ENCODE results near the gene GALR3. TPM values are rescaled to one million over a fixed set of nuclear protein-coding genes. Genes with fewer than 3 reads are reported as not detected.

The GALR3 gene
- total RNA-seq, 1 experiment from 2014 or later = not detected

DNA sequence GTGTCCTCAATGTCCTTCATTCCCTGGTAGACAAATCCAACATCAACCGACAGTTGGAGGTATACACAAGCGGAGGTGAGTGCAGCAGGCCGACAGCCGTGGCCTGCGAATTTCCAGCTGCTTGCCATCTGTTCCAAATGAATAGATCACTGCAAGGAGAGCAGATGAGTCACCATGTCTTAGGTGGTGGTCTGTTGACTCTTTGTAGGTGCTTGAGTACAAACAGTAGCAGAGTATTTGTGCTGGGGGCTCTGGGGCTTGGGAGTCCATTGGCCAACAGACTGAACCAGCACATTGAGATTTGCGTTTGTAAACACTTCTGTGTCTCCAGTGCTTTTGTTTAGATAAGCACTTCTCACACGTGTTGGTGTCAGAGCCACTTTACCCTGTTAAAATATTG is 47.1 kb downstream of the GALR3 start:
- DNase-seq (ENCODE audit: low spot score) = no peak

Other genes starting within 250 kb of the GALR3 start
- gene LGALS2, start 243.3 kb upstream of the GALR3 start, total RNA-seq (2014; rRNA removed; shearing (Covaris generic)) = not detected in 2 replicates
- gene GGA1, start 214.5 kb upstream of the GALR3 start, total RNA-seq (2014; rRNA removed; shearing (Covaris generic)) = 18.6 and 24.0 TPM in 2 replicates
- 0.07 TPM in 1 of 2 replicates, not detected in the other for gene SH3BP1, start 183.7 kb upstream of the GALR3 start, total RNA-seq (2014; rRNA removed; shearing (Covaris generic))
- gene PDXP, start 164.7 kb upstream of the GALR3 start, total RNA-seq (2014; rRNA removed; shearing (Covaris generic)) = 10.8 and 11.7 TPM in 2 replicates
- 3,374 and 3,537 TPM in 2 replicates for gene LGALS1, start 147.7 kb upstream of the GALR3 start, total RNA-seq (2014; rRNA removed; shearing (Covaris generic))
- 24.2 and 56.1 TPM in 2 replicates for gene NOL12, start 137.0 kb upstream of the GALR3 start, total RNA-seq (2014; rRNA removed; shearing (Covaris generic))
- 41.4 and 43.4 TPM in 2 replicates for gene TRIOBP, start 126.3 kb upstream of the GALR3 start, total RNA-seq (2014; rRNA removed; shearing (Covaris generic))
- gene GCAT, start 15.4 kb upstream of the GALR3 start, total RNA-seq (2014; rRNA removed; shearing (Covaris generic)) = 8.8 and 11.4 TPM in 2 replicates
- 22.4 and 30.5 TPM in 2 replicates for gene ANKRD54, start 21.0 kb downstream of the GALR3 start, total RNA-seq (2014; rRNA removed; shearing (Covaris generic))
- 161 and 170 TPM in 2 replicates for gene EIF3L, start 26.0 kb downstream of the GALR3 start, total RNA-seq (2014; rRNA removed; shearing (Covaris generic))
- gene MICALL1, start 82.9 kb downstream of the GALR3 start, total RNA-seq (2014; rRNA removed; shearing (Covaris generic)) = 40.3 and 45.6 TPM in 2 replicates
- 0.10 TPM in 1 of 2 replicates, not detected in the other for gene C22orf23, start 130.2 kb downstream of the GALR3 start, total RNA-seq (2014; rRNA removed; shearing (Covaris generic))
- gene POLR2F, start 130.3 kb downstream of the GALR3 start, total RNA-seq (2014; rRNA removed; shearing (Covaris generic)) = 53.1 and 68.1 TPM in 2 replicates
- not detected in 2 replicates for gene SOX10, start 161.2 kb downstream of the GALR3 start, total RNA-seq (2014; rRNA removed; shearing (Covaris generic))
- 6.5 and 10.7 TPM in 2 replicates for gene PICK1, start 234.0 kb downstream of the GALR3 start, total RNA-seq (2014; rRNA removed; shearing (Covaris generic))